ENCODE data around the gene NKAP. TPM values are rescaled to one million over a fixed set of nuclear protein-coding genes. Genes with fewer than 3 reads are reported as not detected.

The NKAP gene
- total and polyA plus RNA-seq, 2 of the 13 experiments (the other 11 are each of a cell fraction or from before 2014, with no cell fraction given) = 3.6 to 6.1 TPM

GRCh38 chrX:119880552-119881437, 62.8 kb downstream of the NKAP start:
- in situ Hi-C loops (cut with HindIII; ENCODE audit: extremely low pct_ligation_motif_present, low pct_unique_long_range_greater_than_20kb) (no loop called here), intact Hi-C loops (cut with micrococcal nuclease; ENCODE audit: unreplicated experiment) (no loop called here)
- FAIRE-seq = peak; percentile 90
- Histone ChIP-seq H3K4me3 (replicated peaks in 1 of 3; ENCODE audit: insufficient read depth in 1 of 3, low read depth in 2 of 3, low read length in 3 of 3) (no peak overlapping the region), H3K36me3 (replicated peaks in 1 of 2; ENCODE audit: control insufficient read depth in 1 of 2, insufficient read depth in 2 of 2, low read length in 2 of 2) (no peaks in the 10 kb centered on the region; a peak in 1 of 5 replicates), H2AFZ (ENCODE audit: low read length) (no peak overlapping the region), H3K27me3 (ENCODE audit: control insufficient read depth in 1 of 2, insufficient read depth in 2 of 2, low read length in 2 of 2) (no peaks in the 10 kb centered on the region), H3K4me1 (ENCODE audit: insufficient read depth, low read length) (no peaks in the 10 kb centered on the region), H4K20me1 (ENCODE audit: insufficient read depth, low read length) (no peaks in the 10 kb centered on the region), H3K9me3 (ENCODE audit: low read length) (no peaks in the 10 kb centered on the region), H3K9ac (ENCODE audit: insufficient read depth, low read depth, low read length) (no peak overlapping the region), H3K79me2 (ENCODE audit: insufficient read depth, low read length) (no peaks in the 10 kb centered on the region), H3K4me2 (ENCODE audit: low read depth, low read length) (no peak overlapping the region), H3K27ac (ENCODE audit: extremely low read length, insufficient read depth, low read length) (no peak overlapping the region)
- ATAC-seq = peak; percentile 87
- no TSS peak for BruUV-seq (replicated peaks)
- ChIA-PET POLR2A (no interaction called here), CTCF (ENCODE audit: low intra/inter-chr PET ratio, low total read pairs) (interaction anchor here (1.2 kb wide), 1 partner anchor 153 kb away, joined by 3 read pairs; no protein-coding TSS in a partner anchor)
- 90% methylated on average over 8 of the region's 11 CpGs for WGBS (ENCODE audit: low lambda C conversion rate)
- DNase-seq (ENCODE audit: low spot score) = peak; percentile 45
- TF ChIP-seq SIN3B (IDR thresholded peaks at IDR 0.05; ENCODE audit: low read length) = no peak
- TF ChIP-seq CEBPG (CRISPR knock-in tag; IDR thresholded peaks at IDR 0.05) = 0 out of 2 replicates have a peak, but pooled peaks have one; percentile 13
- TF ChIP-seq ZFP36L1 (CRISPR knock-in tag; IDR thresholded peaks at IDR 0.05) = no peak
- no peak for TF ChIP-seq KAT8 (CRISPR knock-in tag; IDR thresholded peaks at IDR 0.05)
- no peak for TF ChIP-seq ZBTB46 (CRISPR knock-in tag; IDR thresholded peaks at IDR 0.05; ENCODE audit: borderline replicate concordance)
- 0 out of 2 replicates have a peak, but pooled peaks have one; percentile 19 for TF ChIP-seq RAD21 (CRISPR knock-in tag; IDR thresholded peaks at IDR 0.05)
- no peak for TF ChIP-seq FOSL1 (CRISPR knock-in tag; IDR thresholded peaks at IDR 0.05; ENCODE audit: borderline replicate concordance)
- TF ChIP-seq KAT2B (IDR thresholded peaks at IDR 0.05; ENCODE audit: borderline replicate concordance, low read depth, low read length) = no peak
- TF ChIP-seq MYC (CRISPR knock-in tag; IDR thresholded peaks at IDR 0.05; ENCODE audit: borderline replicate concordance) = no peak
- TF ChIP-seq STAG1 (CRISPR knock-in tag; IDR thresholded peaks at IDR 0.05) = peak; percentile 65
- peak; percentile 48; the same call in 1 of the 2 replicates for TF ChIP-seq SMC3 (IDR thresholded peaks at IDR 0.05; ENCODE audit: low read length)
- TF ChIP-seq CEBPZ (IDR thresholded peaks at IDR 0.05; ENCODE audit: low read length) = no peak
- TF ChIP-seq, protein P1, sequence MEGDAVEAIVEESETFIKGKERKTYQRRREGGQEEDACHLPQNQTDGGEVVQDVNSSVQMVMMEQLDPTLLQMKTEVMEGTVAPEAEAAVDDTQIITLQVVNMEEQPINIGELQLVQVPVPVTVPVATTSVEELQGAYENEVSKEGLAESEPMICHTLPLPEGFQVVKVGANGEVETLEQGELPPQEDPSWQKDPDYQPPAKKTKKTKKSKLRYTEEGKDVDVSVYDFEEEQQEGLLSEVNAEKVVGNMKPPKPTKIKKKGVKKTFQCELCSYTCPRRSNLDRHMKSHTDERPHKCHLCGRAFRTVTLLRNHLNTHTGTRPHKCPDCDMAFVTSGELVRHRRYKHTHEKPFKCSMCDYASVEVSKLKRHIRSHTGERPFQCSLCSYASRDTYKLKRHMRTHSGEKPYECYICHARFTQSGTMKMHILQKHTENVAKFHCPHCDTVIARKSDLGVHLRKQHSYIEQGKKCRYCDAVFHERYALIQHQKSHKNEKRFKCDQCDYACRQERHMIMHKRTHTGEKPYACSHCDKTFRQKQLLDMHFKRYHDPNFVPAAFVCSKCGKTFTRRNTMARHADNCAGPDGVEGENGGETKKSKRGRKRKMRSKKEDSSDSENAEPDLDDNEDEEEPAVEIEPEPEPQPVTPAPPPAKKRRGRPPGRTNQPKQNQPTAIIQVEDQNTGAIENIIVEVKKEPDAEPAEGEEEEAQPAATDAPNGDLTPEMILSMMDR (CRISPR knock-in tag; IDR thresholded peaks at IDR 0.05) = peak; percentile 78

All from HepG2 (cell line).